Erythroblast (primary cell): ENCODE measurements around the gene BTNL3.

Source experiments
- DNase-seq, 2 experiments: peaks; one replicate each; lab custom pipeline; 2025; lab: John Stamatoyannopoulos, UW
- GATA1 ChIP-seq: IDR thresholded peaks from 2 replicates; pipeline ENCODE4 v1.6.1; 2011; ENCODE audit warnings: low read depth, mild to moderate bottlenecking, control low read depth, low read length, moderate library complexity
- POLR2A ChIP-seq: IDR thresholded peaks from 2 replicates; pipeline ENCODE4 v1.6.1; 2011; ENCODE audit warnings: mild to moderate bottlenecking, low read length

The BTNL3 gene, protein sequence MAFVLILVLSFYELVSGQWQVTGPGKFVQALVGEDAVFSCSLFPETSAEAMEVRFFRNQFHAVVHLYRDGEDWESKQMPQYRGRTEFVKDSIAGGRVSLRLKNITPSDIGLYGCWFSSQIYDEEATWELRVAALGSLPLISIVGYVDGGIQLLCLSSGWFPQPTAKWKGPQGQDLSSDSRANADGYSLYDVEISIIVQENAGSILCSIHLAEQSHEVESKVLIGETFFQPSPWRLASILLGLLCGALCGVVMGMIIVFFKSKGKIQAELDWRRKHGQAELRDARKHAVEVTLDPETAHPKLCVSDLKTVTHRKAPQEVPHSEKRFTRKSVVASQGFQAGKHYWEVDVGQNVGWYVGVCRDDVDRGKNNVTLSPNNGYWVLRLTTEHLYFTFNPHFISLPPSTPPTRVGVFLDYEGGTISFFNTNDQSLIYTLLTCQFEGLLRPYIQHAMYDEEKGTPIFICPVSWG

GRCh38 chr5:180988592-180988991 lies at the start of gene BTNL3:
Gene BTNL3, plus strand, starts transcription at chr5:180988846. Its CDS starts 183 bp downstream, at chr5:180989029.
- TF ChIP-seq POLR2A (no peak), GATA1 (no peak)
- DNase-seq: no peak

GRCh38 chr5:180950291-180950949 lies 38.2 kb upstream of the BTNL3 start:
- DNase-seq: no peak
- TF ChIP-seq GATA1: no peak
- no peak for TF ChIP-seq POLR2A

DNA sequence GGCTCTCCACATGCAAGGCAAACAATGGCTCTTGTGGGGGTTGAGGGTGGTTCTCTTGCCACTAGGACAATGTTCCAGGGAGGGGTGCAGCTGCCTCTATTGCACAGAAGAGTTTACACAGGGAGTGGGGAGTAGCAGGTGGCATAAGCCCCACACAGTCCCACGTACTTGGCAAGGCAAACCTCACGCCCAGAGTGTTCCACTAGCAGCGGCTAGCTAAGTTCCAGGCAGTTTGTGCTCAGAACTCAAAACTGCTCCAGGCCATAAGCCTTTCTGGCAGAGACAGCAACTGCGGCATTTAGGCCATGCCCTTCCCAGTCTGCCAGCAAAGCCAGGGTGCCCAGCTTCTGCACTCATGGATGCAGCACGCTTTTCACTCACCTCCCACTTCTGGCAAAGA lies 29.0 kb upstream of the BTNL3 start:
- TF ChIP-seq GATA1 (no peak), POLR2A (no peak)
- no peak for DNase-seq

GRCh38 chr5:180960209-180960608 lies 28.4 kb upstream of the BTNL3 start:
- DNase-seq: no peak
- TF ChIP-seq GATA1 (no peak), POLR2A (no peak)

DNA sequence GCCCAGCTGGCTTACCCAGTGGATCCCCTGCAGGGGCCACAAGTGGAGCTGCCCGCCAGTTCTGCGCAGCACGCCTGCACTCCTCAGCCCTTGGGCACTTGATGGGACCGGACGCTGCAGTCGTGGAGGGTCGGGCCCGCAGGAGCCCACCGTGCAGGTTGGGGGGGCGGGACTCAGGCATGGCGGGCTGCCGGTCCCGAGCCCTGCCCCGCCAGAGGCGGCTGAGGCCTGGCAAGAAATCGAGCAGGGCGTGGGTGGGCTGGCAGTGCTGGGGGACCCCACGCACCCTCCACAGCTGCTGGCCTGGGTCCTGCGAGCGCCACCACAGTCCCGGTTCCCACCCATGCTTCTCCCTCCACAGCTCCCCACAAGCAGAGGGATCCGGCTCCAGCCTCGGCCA lies 19.2 kb upstream of the BTNL3 start:
- TF ChIP-seq POLR2A (no peak), GATA1 (no peak)
- no peak for DNase-seq

DNA sequence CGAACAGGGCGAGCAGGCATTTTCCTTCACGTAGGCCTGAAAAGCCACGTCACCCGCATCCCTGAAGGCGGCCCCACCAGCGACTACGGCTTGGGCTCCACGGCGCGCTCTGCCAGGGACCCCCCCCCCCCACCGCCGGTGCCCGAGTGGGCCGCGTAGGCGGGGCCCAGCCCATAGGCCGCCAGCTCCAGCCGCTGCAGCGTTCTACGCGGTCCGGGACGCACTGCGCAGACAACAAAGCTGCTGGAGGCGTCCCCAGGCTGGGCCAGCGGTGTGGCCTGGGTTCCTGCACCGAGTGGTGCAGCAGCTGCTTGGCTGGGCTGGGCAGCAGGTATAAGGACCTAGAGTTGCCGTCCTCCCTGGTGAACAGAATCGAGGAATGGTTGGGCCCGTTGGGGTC lies 18.3 kb upstream of the BTNL3 start:
- TF ChIP-seq GATA1 (no peak), POLR2A (no peak)
- no peak for DNase-seq

DNA sequence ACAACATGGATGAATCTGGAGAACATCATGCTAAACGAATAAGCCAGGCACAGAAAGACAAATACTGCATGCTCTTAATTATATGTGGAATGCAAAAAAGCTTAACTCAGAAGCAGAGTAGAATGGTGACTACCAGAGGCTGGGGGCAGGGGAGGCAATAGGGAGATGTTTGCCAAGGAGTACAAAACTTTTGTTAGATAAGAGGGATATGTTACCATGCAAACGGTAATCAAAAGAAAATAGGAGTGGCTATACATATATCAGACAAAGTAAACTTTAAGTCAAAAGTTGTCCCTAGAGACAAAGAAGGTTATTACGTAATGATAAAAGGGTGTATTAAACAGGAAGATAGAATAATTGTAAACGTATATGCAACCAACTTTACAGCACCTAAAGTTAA lies 17.8 kb upstream of the BTNL3 start:
- TF ChIP-seq GATA1 (no peak), POLR2A (no peak)
- no peak for DNase-seq

- no peak for DNase-seq
- TF ChIP-seq POLR2A: no peak
- no peak for TF ChIP-seq GATA1
Measured at GRCh38 chr5:180974612-180975315, 13.9 kb upstream of the BTNL3 start.

DNA sequence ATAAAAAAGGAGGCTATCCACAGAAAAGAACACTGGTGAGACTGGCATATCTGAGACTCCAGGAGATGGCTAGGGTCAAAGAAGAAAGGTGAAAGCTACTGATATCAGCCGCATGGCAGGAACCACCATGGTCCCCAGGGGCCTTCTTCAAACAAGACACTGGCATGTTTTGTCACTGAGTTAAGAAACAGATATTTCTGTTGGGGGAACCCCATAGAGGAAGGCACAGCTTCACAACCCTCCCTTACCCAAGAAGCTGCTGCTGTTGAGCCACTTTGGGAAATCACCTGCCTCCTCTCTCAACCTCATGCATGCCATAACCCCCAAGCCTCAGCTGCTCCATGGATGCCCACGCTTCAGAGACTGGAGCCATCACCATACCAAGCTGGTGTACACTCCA lies 13.3 kb upstream of the BTNL3 start:
- TF ChIP-seq GATA1 (no peak), POLR2A (no peak)
- no peak for DNase-seq

DNA sequence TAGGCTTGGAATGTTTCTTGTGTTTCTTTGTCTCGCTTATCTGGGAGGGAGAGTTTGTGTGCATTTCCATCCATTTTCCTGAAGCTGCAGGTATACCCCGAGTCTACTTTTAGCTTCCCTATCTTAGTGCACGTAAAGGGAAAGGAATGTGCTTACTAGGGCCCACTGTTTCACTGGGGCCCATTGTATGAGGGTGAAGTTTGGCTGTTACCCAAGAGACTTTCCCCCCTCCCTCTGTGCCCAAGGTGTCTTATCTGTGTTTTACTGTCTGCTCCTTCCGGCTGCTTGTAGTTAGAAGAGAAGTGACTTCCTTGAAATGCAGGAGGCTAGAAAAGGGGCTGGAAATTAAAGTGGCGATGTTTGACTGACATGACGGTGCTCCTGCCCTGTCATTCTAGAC lies 12.1 kb upstream of the BTNL3 start:
- peak in 1 of 2 experiments; percentile 3 for DNase-seq
- TF ChIP-seq POLR2A: no peak
- no peak for TF ChIP-seq GATA1

DNA sequence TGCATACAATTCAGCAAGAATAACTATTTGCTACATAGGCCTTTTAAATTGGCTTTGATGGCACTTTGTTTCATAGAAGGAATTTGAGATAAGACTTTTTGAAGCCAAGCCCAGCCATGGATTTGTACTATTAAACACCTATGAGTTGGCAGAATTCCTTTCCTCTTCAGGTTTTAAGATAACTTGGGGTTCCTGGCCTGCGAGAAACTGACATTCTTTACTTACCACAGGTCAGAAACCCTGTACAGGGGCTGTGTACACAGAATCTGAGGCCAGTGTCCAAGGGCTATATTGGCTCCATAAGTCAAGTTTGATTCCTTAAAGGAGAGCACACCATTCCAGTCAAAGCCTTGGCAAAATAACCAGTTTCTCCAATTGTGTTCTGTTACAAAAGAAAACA lies 10.8 kb upstream of the BTNL3 start:
- no peak for DNase-seq
- no peak for TF ChIP-seq POLR2A

- TF ChIP-seq GATA1 (no peak), POLR2A (no peak)
- DNase-seq: no peak
Measured at GRCh38 chr5:180982008-180982741, 6.5 kb upstream of the BTNL3 start.

- TF ChIP-seq GATA1: no peak
- TF ChIP-seq POLR2A: no peak
Measured at GRCh38 chr5:180988016-180988415, 630 bp upstream of the BTNL3 start.

More at GRCh38 chr5:180988016-180988415, 630 bp upstream of the BTNL3 start:
- no peak for DNase-seq
